GM13977 (cell line): ENCODE data around the gene KIF25.

Experiments used
- DNase-seq: peaks from one replicate; pipeline ENCODE4 v3.0.0; 2012; ENCODE audit warnings: low spot score
- CTCF ChIP-seq: IDR thresholded peaks from 2 replicates; pipeline ENCODE4 v1.5.1; 2012; ENCODE audit warnings: mild to moderate bottlenecking, control low read depth; ENCODE audit not compliant: insufficient read depth; ENCODE audit errors: extremely low read depth, missing control alignments
- in situ Hi-C: fragments of 300-500 bp; cut with MboI; formaldehyde crosslinking; loops from one replicate; pipeline ENCODE4 v1.12.0; 2022; ENCODE audit warnings: low sequenced_read_pairs, low pct_unique_long_range_greater_than_20kb, mixed read lengths, inconsistent platforms; ENCODE audit not compliant: unreplicated experiment

Gene KIF25

GRCh38 chr6:168088161-168089053 is 90.9 kb downstream of the KIF25 start:
- in situ Hi-C loops = no loop called here
- DNase-seq = no peak
- no peak for TF ChIP-seq CTCF

DNA sequence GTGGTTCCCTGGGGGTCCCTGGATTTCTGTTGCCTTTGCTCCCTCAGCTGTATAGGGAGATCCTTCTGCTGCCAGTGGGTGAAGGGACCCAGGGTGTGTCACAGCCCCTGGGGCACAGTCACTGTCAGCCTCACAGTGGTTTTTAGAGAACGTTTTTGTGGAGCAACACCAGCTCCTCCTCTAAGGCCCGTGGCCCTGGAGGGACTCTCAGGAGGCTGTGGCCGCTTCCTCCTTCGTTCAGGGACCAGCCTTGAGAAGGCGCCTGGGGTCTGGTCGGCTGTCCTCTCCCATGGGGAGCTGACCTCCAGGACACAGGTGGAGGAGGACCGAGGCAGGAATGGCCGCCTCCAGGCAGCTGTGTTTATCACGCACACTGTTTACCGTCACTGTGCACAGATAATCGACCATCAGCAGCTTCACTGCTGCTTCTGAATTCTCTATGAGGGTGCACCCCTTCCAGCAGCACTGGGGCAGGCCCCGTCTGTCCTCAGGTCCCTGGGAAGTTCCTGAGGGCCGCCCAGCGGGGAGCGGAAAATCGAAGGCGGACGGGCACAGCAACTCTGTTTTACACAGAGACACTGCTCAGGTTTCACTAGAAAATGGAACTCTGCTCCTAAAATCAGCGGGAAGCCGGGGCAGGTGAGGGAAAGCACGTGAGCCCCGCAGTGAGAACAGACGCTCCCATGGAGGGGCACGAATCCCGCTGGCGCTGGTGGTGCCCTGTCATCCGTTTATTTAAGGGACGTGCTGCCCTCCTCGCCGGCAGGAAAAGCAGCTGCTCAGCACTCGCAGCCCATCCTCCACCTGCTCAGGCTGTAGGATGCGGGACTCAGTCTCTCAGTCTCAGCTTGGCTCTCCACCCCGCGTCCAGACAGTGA is 92.0 kb downstream of the KIF25 start:
- no peak for DNase-seq
- TF ChIP-seq CTCF = no peak
- in situ Hi-C loops = no loop called here

DNA sequence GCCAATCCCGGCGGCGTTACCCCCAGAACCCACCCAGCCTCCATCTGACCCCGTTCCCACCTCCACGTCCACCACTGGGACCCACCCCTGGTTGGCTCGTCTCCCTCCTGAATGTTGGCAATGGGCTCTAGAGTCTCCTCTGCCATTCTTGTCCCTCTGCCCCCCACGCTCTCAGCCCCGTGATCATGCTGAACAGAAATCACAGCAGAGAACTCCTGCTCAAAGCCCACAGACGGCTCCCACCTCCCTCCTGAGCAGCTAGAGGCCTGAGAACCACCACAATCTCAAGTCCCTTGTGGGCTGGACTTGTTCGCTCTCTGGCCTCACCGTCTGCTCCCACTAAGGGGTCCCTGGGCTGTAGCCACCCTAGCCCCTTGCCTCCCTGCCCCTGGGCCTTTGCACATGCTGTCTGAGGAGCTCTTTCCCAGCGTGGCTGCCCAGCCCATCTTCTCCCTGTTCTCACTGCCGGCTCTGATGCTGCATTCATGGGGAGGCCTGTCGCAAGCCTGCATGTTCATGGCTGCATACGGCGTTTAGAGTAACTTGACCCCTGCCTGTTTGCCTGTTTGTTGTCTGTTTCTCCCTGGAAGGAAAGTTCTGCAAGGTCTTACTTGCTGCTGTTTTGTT is 92.7 kb downstream of the KIF25 start:
- in situ Hi-C loops = no loop called here
- no peak for TF ChIP-seq CTCF
- DNase-seq = no peak

- no peak for DNase-seq
- TF ChIP-seq CTCF = no peak
- in situ Hi-C loops = no loop called here
Measured at GRCh38 chr6:168090706-168091105, 93.2 kb downstream of the KIF25 start.

GRCh38 chr6:168091381-168092264 is 94.2 kb downstream of the KIF25 start:
- in situ Hi-C loops = no loop called here
- DNase-seq = no peak
- TF ChIP-seq CTCF = no peak
